Umbilical cord (tissue), 2 donors: ENCODE measurements around the gene ADGRG1. TPM values are rescaled to one million over a fixed set of nuclear protein-coding genes. Genes with fewer than 3 reads are reported as not detected.

ENCODE experiments used
- DNase-seq: peaks from one replicate; pipeline ENCODE4 v3.0.0-alpha.2; 2015; ENCODE audit warnings: low spot score
- total RNA-seq: library from RNA; depleted of rRNA; stranded (reverse); fragments of >200 nt; gene quantifications from one replicate; pipeline ENCODE4 v1.2.3, GENCODE V29; 2014; ENCODE audit warnings: low replicate concordance; ENCODE audit not compliant: insufficient read depth

Gene ADGRG1
- total RNA-seq, 1 donor from 2014 or later, result 8.9 TPM

DNA sequence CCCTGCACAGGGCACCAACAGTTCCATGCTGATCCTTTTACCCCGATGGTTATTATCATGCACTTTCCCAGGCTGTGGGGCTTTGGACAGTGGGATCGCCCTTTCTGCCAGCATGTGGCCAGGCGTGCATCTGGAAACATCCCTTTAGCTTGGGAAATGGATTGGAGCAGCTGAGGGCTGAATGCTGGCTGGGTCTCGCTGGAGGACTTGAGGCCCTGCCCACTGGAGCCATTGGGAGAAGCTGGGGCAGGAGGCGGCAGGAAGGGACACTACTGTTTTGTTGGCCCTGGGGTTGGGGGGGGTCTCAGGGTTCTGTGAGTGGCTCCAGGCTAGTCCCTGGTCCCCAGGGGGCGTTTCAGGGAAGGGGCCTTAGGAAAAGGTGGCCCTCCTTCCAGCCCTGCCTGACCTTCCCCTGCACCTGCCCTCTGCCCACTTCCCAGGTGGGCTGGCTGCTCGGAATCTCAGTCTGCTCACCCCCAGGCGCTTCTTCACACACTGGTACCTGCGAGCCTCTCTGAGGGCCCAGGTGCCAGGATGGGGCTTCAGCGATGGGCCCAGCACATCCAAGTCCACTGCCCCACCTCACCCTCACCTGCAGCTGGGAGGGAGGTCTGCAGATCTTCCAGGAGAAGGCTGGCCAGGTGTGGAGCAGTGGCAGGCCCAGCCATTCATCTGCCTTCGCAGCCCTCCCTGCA, 38.1 kb downstream of the ADGRG1 start:
- DNase-seq, result no peak

DNA sequence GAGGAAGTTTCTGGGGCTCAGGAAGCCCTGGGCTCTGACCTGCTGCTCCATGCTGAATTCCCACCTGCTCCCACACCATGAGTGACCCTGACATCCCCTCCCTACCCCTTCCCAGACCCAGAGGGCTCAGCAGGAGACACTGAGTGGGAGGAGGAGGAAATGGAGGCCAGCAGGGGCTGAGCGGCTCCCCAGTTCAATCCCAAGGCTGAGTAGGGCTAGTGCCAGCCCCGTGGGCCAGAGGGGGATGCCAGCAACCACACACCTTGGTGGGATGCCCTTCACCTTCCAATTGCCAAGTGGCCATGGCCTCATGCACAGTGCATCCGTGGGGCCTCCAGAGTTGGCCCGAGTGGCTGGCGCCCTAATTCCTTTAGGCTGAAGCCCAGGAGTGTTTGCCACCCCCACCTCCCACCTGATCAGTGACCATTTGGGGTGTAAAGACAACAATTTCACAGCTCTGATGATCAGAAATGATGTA, 38.7 kb downstream of the ADGRG1 start:
- DNase-seq, result no peak

DNA sequence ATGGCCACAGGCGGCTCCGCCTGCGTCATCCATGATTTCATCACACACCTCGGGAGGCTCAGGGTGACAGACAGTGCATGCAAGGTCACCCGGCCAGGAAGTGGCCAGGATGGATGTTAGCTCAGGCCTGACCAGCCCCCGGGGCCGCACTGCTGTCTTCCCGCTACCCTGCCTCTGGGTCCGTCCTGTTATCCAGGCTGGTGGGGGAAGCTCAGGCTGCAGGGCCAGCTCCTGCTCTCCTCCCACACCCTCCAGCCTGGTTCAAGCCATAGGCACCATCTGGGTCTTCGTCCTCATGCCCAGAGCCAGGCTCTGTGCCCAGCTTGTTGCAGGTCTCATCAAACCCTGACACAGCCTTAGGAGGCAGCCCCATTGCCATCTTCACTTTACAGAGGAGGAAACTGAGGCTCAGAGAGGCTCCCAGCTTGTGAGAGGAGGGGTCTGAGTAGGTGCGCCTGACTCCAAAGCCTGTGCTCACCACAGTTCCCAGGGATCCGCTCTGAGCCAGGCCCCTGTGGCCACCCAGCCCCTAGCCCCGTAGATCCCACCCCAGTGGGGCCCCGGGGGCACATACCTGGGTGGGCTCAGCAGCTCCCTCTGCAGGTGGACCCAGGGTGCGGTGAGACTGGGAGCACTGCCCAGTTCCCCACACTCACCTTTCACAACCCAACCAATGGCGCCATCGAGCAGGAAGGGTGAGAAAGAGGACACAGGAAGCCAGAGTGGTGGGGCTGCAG, 39.3 kb downstream of the ADGRG1 start:
- no peak for DNase-seq

DNA sequence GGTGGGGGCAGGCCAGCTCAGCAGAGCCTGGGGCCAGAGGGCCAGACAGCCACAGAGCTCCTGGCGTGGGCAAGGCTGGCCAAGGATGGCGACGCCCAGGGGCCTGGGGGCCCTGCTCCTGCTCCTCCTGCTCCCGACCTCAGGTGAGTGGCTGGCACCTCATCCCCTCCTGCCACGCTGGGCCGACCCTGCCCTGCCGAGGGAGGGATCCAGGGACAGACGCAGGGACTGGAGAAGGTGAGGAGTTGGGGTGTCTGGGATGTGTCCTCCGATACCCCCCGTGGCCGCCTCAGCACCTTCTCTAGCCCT, 39.8 kb downstream of the ADGRG1 start, which contains the start of gene ADGRG3:
Gene ADGRG3 (plus strand): TSS at position 44 of the 309 bp plus-strand sequence. CDS start 42 bp downstream, at position 86.
- DNase-seq, result no peak

DNA sequence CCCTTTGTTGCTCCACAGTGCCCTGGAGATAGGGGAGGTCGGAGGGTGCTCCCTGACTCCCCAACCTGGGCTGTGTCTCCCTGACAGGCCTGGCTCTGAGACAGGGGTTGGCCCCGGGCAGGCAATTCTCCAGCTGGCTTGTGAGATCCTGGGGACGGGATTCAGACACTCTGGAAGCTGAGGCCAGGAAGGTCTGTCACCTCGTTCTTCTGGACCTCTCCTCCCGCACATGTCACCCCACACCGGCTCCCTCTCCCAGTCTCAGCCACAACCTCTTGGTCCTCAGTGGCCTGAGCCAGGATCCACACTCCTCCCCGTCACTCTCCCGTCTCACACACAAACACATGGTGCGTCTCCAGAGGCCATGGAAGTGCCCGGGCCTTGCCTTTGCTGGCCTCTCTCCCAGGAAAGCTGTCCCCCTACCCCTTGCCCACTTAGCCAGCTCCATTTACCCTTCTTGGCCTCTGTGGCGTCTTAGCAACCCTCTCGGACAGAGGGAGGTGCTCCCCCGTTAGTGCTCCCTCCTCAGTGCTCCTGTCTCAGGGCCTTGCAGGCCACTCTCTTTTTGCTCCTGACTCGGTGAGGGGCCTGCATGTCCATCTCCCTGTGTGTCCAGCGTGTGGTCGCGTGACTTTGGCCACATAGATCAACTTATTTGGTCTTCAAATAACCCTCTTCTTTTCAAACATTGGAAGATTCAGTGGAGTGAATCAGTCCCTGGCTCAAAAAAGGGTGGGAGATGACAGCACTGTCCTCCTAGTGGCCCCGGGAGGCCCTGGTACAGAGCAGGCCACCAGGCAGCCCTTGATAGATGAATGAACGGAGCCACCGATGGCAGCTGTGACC, 40.4 kb downstream of the ADGRG1 start:
- DNase-seq, result no peak

DNA sequence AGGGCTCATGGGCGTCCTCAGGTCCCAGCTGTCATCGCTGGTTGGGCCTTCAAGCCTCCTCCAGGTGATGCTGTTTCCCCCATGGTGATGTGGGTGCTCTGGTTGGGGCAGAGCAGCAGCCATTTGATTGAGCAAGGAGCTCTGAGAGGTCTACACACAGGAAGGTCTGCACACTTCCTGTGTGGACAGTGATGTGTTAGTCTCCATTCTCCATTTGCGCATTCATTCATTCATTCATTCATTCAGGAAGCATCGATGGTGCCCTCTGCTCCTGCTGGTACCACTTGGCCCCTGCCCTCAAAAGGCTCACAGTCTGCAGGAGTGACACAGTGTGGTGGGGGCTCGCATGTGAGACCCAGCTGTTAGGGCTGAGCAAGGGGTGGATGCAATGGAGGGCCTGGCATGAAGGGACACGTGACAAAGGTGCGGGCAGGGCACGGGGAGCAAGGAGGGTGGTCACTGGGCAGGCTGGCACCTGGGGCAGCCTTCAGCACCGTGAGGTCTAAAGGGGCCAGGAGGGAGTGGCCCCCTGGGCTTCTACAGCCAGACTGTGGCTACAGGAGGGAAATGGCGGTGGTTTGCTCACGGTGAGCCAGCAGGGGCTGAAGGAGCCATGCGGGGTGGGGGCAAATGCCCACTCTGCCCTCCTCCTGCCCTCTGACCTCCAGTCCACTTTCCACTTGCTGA, 41.2 kb downstream of the ADGRG1 start:
- no peak for DNase-seq

DNA sequence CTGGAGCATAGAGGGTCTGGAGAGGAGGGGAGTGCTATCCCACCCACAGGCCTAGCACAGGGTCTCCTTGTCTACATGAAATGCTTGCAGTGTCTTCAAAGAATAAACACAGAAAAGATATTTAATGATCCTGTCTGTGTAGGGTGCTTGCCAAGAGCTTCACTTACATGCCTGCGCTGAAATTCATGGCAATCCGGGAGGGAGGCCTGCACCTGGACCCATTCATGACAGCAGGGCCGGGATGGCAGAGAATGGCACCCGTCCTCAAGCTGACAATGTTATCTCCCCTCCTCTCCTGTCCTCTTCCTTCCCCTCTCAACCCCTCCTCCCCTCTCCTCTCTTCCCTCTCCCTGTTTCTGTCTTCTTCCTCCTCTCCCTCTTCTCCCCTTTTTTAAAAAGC, 41.8 kb downstream of the ADGRG1 start:
- no peak for DNase-seq

DNA sequence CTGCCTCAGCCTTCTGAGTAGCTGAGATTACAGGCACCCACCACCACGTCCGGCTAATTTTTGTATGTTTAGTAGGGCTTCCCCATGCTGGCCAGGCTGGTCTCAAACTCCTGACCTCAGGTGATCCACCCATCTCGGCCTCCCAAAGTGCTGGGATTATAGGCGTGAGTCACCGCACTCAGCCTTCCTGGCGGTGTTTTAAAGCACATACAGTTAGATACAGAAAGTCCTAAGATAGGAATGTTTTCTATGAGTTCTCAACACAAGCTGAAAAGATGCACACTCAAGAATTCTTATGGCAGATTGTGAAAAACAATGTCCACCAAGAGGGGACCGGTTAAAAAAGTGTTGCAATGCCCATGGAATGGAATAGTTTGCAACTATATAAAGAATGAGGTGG, 43.0 kb downstream of the ADGRG1 start:
- DNase-seq, result peak; percentile 79

DNA sequence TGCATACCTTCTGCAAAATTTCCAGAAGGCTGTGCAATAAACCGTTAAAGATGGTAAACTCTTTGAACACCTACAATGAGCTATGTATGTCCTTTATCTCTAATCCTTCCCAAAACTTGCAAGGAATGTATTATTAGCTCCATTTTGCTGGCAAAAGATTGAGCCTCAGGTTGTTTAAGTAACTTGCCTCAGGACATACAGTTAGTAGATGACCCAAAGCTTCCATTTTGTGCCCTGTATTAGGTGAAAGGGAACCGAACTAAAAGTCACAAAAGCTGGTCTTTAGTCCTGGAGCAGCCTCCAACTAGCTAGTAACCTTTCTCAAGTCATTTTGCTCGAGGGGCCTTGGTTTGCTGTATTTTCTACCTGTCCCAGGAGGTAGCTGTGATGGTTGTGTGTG, 44.0 kb downstream of the ADGRG1 start:
- no peak for DNase-seq

DNA sequence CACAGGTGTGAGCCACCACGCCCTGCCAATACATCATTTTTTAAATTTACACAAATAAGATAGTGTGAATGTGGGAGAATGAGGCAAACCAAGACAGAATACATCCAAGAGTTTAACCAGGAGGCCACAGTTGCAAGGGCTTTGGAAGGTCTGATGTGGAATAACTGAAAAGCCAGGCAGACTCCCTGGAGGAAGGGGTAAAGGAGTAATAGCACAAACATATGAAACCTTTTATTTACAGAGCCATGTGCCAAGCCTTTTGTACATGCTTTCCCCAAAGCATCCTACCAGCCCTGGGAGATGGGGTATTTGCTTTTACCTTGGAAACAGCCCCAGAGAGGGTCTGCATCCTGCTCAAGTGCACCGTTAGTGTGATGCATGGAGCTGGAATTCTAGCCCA, 44.4 kb downstream of the ADGRG1 start:
- DNase-seq, result no peak

DNA sequence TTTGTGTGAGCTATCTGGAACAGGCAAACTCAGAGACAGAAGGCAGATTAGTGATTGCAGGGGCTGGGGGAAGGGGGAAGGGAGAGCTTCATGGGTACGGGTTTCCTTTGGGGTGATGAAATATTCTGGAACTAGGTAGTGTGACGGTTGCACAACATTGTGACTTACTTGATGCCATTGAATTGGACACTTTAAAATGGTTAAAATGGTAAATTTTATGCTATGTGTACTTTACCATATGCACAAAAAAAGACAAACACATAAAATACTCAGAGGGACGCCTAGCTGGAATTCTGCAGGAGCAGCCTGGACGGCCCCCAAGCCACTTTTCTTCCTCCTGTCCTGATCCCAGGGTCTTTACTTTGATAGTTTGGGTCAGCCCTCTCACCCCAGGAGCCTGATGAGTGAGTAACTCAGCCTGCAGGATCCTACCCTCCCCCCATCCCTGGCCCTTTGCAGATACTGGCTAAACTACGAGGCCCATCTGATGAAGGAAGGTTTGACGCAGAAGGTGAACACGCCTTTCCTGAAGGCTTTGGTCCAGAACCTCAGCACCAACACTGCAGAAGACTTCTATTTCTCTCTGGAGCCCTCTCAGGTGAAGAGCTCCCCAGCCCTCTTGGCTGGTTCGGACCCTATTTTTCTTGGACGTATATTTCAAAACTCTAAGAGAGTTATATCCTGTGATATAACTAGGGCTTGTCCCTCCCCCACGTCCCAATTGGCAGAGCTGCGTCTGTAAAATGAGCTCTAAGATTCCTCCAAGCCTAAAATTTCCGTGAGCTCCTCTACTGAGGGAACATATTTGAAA, 47.5 kb downstream of the ADGRG1 start:
- DNase-seq, result peak; percentile 86

DNA sequence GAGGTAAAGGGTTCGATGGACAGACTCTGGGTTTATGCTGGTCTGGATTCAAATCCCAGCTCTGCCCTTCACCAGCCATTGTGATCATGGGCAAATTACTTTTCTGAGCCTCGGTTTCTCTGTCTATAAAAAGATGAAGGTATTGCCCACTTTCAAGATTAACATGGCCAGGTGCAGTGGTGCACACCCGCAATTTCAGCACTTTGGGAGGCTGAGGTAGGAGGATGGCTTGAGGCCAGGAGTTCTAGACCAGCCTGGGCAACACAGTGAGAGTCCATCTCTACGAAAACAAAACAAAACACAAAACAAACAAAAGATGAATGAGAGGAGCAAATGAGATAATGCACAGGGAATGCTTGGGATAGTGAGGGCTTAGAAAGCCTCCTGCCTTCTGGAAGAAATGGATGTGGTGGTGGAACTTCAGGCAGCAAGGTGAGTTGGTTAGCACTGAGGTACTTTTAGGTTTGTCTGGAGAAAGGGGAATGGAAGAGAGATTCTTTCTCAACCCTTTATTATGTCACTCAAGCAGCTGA, 48.2 kb downstream of the ADGRG1 start:
- DNase-seq, result no peak

DNA sequence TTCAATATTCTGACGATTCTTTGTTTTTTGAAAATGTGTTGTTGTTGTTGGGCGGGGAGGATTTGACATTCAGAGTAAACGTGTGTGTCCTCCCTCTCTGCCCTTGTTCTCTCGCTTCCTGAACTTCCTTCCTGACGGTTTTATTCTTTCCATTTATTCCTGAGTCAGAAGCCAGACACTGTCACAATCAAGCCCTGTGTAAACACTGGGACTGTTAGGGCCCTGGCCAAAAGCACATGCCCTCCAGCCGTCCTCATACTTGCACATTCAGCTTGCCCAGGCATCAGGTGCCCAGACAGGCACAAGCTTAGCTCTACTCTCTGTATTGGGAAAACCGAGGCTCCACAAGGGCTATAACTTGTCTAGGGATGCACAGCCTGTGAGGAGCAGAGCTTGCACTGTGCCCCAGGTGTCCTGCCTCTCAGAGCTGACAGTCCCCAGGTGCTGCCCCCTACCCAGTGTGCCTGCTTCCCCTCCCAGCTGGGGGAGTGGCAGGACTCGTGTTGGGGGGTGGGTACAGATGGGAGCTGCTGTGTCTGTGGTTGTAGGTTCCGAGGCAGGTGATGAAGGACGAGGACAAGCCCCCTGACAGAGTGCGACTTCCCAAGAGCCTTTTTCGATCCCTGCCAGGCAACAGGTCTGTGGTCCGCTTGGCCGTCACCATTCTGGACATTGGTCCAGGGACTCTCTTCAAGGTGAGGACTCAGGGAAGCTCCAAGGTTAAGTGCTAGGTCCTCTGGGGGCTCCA, 49.4 kb downstream of the ADGRG1 start:
- DNase-seq, result no peak

DNA sequence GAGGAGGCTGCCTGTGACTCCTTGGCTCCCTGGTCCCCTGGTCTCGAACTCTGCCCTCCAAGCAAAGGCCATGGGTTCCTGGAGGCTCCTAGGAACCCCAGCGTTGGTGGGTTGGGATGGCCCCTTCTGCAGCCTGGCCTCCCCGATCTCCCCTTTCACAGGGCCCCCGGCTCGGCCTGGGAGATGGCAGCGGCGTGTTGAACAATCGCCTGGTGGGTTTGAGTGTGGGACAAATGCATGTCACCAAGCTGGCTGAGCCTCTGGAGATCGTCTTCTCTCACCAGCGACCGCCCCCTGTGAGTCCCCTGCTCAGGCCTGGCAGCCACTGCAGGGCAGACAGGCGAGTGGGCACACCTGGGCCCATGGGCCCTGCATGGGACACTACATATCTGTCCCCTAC, 50.6 kb downstream of the ADGRG1 start:
- DNase-seq, result no peak

DNA sequence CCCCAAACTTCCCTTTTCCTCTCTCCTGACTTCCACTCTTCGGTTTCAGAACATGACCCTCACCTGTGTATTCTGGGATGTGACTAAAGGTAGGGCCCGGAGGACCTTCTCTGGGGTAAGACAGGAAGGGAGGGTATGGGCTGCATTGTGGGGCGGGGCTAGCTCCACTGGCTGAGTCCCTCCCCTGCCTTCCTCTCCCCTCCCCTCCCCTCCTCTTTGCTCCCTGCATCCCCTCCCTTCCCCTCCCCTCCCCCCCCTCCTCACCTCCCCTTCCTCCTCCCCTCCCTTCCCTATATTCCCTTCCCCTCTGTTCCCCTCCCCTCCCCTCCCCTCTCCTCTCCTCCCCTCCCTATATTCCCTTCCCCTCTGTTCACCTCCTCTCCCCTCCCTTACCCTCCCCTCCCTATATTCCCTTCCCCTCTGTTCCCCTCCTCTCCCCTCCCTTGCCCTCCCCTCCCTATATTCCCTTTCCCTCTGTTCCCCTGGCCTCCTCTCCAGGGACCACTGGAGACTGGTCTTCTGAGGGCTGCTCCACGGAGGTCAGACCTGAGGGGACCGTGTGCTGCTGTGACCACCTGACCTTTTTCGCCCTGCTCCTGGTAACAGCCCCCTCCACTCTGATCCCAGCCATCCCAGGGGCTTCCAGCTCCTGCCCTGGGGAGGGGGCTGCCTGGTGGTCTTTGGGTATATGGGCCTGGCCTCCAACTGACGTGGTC, 51.5 kb downstream of the ADGRG1 start:
- DNase-seq, result no peak

DNA sequence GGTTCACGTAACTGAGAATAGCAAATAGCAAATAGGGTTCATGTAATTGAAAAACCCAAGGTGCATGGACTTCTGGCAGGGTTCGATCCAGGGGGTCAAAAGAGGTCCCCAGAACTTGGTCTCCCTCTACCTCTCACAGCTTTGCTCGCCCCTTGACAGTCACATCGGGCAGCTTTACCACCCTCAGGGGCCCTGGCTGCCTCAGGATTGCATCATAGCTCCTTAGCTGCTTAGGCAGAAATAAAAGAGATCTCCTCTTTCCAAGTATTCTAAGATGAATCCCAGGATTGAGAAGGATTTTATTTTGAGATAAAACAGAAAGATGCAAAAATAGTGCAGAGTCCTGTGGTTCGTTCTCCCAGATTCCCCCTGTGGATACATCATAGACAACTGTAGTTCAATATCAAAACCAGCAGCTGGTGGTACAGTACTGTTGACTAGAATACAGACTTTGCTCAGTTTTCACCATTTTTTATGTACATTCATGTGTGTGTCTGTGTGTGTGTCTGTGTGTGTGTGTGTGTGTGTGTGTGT, 52.5 kb downstream of the ADGRG1 start:
- peak; percentile 98 for DNase-seq

DNA sequence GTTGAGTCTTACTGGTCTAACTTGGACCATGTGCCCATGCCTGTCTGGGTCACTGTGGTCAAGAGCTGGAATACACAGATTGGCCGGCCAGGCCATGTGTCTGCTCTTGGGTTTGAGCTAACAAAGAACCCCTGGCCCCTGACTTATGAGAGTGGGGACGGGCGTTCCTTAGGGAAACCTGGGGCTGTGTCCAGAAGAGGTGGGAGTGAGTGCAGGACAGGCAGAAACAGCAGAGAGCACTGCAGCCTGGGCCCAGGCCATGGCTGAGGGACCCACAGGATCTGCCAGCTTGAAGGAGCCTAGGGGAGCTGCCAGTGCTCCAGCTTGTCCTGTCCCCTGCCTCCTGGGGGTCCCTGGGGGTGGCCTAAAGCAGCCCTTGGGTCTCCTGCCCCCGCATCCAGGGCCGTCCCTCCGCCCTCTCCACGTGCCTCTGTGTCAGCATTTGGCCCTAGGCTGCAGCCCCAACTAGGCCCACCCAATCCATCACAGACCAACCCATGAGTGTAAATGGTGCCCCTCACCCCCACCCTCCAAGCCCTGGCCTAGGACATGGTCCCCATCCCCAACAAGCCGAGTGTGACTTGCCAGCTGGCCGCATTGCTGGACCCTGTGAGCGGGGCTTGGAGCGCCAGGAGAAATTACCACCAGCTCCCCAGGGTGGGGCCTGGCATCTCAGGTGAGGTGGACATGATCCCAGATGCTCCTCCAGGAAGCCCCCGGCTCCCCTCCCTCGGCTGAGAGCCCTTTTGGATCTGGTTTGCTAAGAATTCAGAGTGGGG, 53.7 kb downstream of the ADGRG1 start:
- DNase-seq, result no peak
